HG02884 (cell line): Measurements from ENCODE around the gene CLEC20A.

Experiments
- ATAC-seq: cut with Tn5 transposase; IDR thresholded peaks from one replicate; pipeline ENCODE4 v1.9.1; 2021; ENCODE audit warnings: mild to moderate bottlenecking, moderate library complexity; ENCODE audit not compliant: unreplicated experiment

The CLEC20A gene

DNA sequence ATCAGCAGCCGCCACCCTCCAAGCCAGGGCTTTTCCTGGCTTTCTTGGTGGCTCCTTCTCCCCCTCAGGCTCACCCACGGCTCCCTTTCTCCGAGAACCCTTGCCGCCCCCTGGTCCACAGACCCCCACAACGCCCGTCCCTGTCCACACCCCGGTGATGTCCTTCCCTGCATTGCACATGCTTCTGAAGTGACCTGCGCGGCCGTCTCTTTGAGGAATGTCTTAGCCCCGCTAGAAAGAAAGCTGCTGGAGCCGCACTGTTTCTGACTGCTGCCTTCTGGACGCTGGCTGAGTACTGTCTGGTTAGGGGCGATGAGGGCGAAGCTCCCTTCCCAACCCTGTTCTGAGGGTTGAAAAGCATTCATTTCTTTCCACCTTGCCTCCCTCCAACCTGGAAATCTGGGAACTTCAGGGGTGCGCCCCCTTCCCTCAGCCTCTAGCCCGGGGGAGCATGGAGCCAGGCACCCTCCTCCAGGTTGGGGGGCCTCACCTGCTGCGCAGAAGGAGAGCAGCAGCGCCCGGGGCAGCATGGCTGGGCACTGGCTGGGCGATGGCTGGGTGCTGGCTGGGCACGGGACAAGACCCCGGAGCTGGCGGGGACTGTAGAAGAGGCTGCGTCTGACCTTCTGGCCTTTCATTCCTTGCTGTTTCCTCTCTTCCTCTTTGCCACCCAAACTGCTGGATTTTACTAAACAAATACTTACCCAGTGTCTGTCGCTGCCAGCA is at the start of gene CLEC20A:
Gene CLEC20A (minus strand): TSS at position 555 of the 726 bp plus-strand sequence. CDS start 25 bp downstream, at position 530.
- no peak for ATAC-seq

DNA sequence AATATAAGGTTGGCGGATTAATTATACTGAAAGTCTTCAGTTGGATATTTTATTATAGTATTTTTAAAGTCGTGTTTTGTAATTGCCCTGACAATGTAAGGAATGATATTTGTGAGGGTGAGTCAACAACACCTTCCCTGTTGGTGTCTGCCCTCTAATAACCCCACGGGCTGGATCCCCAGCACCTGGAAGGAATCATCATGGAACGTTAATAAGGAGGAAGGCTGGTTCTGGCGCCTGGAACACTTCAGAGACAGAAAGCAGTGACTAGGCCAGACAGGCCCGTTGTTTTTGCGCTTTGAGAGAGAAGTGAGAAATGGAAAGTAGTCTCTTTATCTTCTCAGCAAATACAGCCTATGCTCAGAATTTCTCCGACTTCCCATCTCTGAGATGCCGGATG is 47.8 kb upstream of the CLEC20A start:
- no peak for ATAC-seq

DNA sequence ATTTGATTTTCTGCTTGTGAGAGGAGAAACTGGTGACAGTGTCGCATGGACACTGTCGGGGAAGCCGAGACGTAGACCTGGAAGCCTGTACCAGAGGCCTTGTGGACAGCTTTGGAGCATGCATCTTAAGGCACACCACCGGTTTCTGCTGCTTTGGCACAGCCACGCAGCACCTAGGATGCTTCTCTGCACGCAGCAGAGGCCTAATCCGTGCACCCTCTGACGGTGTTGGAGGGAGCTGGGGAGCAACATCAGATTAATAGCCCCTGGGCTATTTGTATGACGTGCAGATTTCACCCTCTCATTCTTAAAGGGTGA is 46.5 kb upstream of the CLEC20A start:
- peak; percentile 29 for ATAC-seq

GRCh38 chr1:178542554-178543289 is 46.0 kb upstream of the CLEC20A start:
- ATAC-seq: peak; percentile 71

DNA sequence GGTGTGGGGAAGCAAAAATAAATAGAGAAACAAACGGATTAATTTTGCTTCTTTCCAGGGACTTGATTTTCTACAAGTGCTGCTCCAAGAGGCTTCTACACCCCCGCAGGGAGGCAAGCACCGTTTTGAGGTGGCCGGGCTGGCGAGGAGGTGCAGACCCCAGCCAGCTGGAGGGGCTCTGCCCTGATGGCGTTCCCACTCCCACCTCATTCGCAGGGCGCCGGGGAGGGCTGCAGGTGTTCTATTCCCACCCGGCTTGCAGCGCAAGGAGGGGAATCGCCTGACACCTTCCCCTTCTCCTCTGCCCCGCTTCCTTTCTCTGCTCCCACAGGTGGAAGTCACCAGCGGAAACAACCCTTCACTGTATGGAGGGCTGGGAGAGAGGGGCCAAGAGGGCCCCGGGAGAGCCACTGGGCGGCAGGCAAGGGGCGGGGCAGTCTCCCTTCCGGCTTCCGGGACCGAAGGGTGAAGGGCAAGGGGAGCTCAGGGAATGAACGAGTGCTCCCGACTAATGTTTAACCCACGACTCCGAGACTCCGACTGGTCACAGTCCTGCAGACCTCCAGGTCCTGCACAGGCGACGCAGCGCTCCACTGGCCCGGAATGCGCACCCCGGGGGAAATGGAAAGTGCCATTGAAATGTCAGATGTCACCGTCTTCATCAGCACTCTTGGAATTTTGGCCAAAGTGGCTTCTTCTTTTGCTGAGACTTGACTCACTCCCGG is 45.2 kb upstream of the CLEC20A start:
- peak; percentile 35 for ATAC-seq

DNA sequence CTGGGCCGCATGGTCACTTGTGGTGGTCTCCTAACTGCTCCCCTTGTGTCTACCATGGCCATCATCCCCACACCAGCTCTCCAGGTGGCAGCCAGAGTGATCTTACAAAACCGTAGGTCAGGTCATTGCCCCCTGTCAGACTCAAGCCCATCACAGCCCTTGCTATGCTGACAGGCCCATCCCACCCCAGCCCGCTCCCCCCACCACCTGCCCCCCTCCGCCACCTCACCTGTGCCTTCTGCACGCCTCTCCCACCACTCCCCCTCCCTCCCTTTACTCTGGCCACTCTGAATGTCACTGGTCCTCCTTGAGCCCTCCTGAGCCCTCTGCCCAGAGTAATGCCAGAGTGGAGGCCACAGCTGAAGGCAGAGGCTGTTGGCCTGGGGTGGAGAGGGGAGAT is 44.6 kb upstream of the CLEC20A start:
- no peak for ATAC-seq

GRCh38 chr1:178540646-178541045 is 43.9 kb upstream of the CLEC20A start:
- ATAC-seq: no peak

DNA sequence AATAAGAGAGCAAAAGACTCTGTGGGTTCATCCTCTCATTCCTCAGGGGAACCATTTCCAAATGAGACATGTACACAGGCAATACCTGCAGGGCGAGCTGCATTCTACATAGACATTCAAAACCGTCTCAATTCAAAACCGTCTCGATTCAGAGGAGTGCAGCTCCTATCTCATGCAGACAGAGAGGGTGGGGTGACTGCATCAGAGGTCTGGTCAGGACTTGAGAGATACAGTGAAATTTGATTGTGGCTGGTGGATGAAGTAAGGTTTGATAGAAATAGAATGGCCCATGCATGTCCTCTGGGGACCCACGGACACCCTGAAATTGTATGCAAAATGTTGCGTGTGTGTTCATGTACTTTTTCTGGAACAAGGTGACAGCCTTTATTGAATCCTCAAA is 43.4 kb upstream of the CLEC20A start:
- ATAC-seq: no peak

- ATAC-seq: no peak
Observed at GRCh38 chr1:178539291-178539690, 42.5 kb upstream of the CLEC20A start.

DNA sequence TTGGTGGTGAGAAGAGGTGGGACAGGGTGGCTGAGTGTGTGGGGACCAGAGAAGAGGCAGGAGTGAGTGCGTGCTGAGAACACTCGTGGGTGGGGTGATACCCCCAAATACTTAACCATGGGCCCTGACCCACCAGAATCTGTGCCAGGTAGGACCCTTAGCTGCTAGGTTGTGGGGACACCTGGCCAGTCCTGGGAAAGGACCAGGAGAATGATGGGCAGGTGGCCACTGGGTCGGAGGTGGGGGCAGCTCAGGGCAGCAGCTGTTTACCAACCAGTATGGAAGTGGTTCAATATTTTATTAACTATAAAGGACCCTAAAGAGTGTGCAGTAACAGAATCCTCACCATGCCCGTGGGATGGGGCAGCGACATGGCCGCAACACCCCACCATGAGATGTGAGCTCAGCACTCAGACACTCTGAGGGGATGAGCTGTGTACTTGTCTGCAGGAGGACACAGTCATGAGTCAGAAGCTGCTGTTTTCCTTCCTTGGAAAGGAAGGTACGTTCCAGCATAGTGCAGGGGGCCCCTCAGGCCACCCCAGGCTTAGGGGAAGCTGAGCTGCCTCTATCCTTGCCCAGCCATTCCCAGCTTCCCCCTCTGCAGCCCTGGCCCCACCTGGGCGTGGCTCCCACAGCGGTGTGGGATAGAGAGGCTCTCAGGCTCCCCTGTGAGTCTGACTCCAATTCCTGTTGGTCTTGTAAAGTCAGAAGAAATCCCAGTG is 41.6 kb upstream of the CLEC20A start:
- no peak for ATAC-seq

GRCh38 chr1:178537382-178538090 is 40.8 kb upstream of the CLEC20A start:
- ATAC-seq: no peak

DNA sequence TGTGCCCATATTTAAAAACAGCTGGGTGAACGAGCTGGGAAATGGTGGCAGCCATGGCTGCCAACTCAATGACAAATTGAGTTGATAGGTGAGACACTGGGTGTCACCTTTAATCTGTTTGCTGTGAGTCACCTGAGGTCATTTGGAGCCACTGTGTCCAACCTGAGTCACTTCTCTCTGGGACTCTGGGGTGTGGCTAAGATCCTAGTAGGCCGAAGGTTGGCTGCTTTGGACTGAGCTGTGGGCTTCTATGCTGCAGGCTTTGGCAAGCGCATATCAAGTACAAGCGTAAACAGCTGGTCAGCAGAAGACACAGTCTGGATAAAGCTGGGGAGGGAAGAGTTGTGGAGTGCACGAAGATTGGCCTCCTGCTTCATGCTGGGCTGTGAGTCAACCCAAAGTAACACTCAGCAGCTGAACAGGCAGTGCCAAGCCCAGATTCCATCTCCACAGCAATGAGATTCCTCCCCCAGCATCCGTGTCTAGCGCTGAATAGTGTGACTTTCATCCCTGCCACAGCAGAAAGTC is 40.1 kb upstream of the CLEC20A start:
- ATAC-seq: no peak

DNA sequence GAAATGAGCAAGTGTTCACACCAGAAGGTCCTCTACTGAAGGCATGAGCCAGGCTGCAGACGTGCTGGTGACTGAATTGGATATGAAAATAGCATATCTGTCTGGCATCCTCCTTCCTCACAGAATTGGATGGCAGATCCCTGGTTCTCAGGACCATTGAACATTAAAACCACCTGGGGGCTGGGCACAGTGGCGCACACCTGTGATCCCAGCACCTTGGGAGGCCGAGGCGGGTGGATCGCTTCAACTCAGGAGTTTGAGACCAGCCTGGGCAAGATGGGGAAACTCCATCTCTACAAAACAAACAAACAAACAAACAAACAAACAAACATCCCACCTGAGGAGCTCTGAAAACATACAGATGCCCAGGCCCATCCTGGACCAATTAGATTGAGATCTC is 39.6 kb upstream of the CLEC20A start:
- no peak for ATAC-seq

GRCh38 chr1:178534137-178534868 is 37.5 kb upstream of the CLEC20A start:
- ATAC-seq: no peak

DNA sequence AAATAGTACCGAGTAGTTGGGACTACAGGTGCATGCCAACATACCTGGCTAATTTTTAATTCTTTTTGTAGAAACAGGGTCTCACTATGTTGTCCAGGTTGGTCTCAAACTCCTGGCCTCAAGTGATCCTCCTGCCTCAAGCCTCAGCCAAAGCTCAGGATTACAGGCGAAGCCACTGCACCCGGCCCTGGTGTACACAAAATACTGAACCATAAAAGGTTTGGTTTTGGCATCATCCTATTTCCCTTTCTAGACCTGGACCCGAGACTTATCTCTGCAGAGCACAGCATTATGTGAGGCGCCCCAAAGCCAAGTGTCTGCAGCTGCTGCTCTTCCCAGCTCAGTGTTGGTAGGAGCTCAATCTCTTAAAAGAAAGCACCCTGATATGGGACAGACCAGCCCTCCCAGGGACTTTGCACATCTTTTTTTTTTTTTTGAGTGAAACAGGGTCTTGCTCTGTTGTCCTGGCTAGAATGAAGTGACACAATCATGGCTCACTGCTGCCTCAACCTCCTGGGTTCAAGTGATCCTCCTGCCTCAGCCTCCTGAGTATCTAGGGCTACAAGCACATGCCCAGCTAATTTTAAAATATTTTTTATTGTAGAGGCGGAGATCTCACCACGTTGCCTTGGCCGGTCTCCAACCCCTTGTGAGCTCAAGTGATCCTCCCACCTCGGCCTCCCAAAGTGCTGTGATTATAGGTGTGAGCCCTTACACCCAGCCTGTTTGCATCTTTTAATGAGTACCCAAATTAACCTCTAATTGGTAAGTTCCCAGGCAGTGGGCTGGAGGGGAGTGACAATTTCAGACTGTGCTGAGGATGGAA is 36.6 kb upstream of the CLEC20A start:
- ATAC-seq: no peak

DNA sequence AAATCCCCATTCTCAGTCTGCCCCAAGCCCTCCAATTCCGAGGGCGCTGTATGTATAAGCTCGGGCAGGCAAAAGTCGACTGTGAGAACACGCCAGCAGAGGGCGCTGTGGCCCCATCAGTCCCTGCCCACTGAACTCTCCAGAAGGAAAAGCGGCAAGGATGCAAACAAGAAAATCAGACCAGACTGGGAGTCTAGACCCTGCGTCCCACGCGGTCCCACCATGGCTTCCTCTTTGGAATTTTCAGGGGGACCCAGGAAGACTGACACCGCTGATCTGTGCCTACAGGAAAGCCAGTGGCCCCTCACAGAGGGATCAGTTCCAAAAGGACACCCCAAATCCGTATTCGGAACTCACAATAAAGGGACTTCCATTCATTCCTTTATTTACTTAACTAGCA is 35.6 kb upstream of the CLEC20A start:
- ATAC-seq: peak; percentile 72

DNA sequence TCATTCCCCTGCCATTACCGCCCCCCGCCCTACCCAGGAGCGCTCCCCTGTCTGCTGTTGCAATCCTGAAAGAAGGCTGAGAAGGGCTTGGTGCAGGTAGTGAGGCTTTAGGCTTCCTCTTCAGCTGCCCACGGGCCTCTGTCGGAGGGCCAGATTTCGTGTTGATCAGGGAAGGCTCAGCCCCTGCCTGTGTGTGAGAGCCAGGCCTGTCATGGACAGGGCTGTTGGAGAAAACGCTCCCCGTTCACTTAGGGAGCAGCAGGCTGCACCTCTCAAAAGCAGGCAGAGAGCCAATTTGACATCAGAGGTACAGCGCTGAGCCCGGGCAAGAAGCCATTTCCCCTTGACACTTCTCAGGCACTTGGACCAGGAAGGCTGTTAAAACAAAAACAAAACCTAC is 35.1 kb upstream of the CLEC20A start:
- peak; percentile 24 for ATAC-seq

DNA sequence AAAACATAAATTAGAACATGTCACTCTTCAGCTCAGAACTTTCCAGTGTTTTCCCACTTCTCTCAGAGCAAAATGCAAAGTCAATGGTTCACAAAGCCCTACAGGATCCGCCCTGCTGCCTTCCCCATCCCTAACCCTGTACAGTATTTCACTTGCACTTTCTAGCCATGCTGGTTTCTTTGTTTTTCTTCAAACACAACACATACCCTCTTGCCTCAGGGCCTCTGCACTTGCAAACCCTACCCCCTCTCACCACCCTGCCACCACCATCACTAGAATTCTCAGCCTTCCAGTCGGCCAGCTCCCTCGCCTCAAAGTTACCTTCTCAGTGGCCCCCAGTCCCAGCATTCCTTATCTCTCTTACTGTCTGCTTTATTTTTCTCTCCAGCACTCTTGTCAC is 33.7 kb upstream of the CLEC20A start:
- ATAC-seq: no peak

DNA sequence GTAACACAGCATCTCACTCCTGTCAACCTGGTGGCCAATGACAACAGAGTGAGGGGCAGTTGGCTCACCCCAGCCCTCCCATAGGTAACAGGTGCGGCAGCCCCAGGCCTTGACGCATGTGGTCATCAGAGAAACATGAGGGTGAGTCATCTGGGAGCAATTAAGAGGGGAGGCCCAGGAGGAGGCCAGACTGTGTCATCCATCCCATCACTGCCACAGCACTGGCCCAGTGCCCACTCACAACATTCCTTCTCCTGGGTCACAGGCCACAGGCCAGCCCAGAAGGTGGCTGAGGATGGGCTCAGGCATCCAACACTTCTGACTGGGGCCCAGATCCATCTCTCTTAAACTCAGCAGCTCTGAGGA is 33.3 kb upstream of the CLEC20A start:
- no peak for ATAC-seq
